Astrocyte of the spinal cord (primary cell): Measurements from ENCODE around the gene KCNMB2.
"Not testable (repeated sequence)": the region's sequence is repeated elsewhere in the genome, so short reads cannot be mapped to it uniquely, and the experiment has no call there.

Experiments
- DNase-seq: peaks from one replicate; pipeline ENCODE4 v3.0.0; 2011; ENCODE audit warnings: low read depth, low spot score
- H3K4me3 ChIP-seq: 2 replicates; pipeline ENCODE4 v1.5.1; 2011; ENCODE audit warnings: low read depth, mild to moderate bottlenecking, low read length, moderate library complexity
- CTCF ChIP-seq: IDR thresholded peaks from 2 replicates; pipeline ENCODE4 v1.5.1; 2012; ENCODE audit warnings: low read depth, mild to moderate bottlenecking, low read length, inconsistent platforms
- in situ Hi-C: cut with HindIII; loops from 2 replicates; pipeline ENCODE4 v1.10.0; 2017; ENCODE audit warnings: low sequenced_read_pairs

KCNMB2 gene

GRCh38 chr3:178743297-178743696 lies 207.1 kb downstream of the KCNMB2 start:
- no peak overlapping the region for H3K4me3 ChIP-seq
- no peak for TF ChIP-seq CTCF
- in situ Hi-C loops, result no loop called here
- no peak for DNase-seq

GRCh38 chr3:178745861-178746655 lies 209.8 kb downstream of the KCNMB2 start:
- H3K4me3 ChIP-seq, DNase-seq, in situ Hi-C loops: not testable (repeated sequence)

- no peak overlapping the region for H3K4me3 ChIP-seq
- in situ Hi-C loops, result no loop called here
- DNase-seq, result no peak
- TF ChIP-seq CTCF, result no peak
These were observed 212.6 kb downstream of the KCNMB2 start for GRCh38 chr3:178748874-178749273.

- DNase-seq, result no peak
- in situ Hi-C loops, result no loop called here
- TF ChIP-seq CTCF, result no peak
- H3K4me3 ChIP-seq, result no peak overlapping the region
These were observed 213.2 kb downstream of the KCNMB2 start for GRCh38 chr3:178749471-178749870.

- in situ Hi-C loops, result no loop called here
- DNase-seq, result no peak
These were observed 214.5 kb downstream of the KCNMB2 start for GRCh38 chr3:178750639-178751300.

GRCh38 chr3:178752843-178753242 lies 216.6 kb downstream of the KCNMB2 start:
- in situ Hi-C loops, result no loop called here
- H3K4me3 ChIP-seq, result no peak overlapping the region
- no peak for DNase-seq
- no peak for TF ChIP-seq CTCF

More at GRCh38 chr3:178750639-178751300, 214.5 kb downstream of the KCNMB2 start:
- TF ChIP-seq CTCF, result no peak
- no peak overlapping the region for H3K4me3 ChIP-seq

GRCh38 chr3:178754852-178755510 lies 218.7 kb downstream of the KCNMB2 start:
- in situ Hi-C loops, result no loop called here
- no peak for DNase-seq
- TF ChIP-seq CTCF, result no peak
- H3K4me3 ChIP-seq, result no peak overlapping the region
